Activated T-cell treated with anti-CD3 and anti-CD28 coated beads, Interleukin-2, amount 50 U/mL, for 48 hours (primary cell): ENCODE data around the gene GREB1.

Experiments
- DNase-seq, 2 experiments: peaks; one replicate each; pipeline ENCODE4 v3.0.0-alpha.2; 2020

Gene GREB1

GRCh38 chr2:11513319-11513718 lies 20.5 kb upstream of the GREB1 start:
- no peak for DNase-seq

DNA sequence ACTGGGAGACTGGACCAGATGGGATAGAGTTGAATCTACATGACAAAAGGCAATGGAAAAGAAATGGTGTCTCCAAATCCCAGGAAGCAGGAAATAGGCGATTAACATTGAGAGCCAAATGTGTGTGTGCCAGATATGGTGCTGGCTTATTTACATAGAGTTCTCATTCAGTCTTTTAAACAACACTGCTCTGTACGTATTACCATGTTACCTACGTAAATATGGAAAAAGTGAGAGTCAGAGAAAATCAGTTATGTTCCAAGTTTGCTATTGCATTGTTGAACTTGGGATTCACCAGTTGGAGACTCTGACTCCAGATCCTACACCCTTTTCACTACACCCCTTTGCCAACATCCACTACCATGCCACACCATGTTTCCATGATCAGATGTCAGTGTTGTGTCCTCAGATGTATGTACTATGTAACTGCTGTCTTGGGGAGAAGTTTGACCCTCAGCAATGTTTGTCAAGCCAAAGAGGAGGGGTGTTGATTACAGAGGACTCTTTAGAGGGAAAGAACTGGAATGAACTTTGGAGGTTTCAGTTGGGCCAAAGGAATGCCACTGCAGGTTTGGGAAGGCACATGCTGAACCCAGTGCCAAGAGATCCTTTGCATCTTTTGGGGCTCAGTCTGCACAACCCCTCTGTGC lies 19.6 kb upstream of the GREB1 start:
- DNase-seq, result no peak

DNA sequence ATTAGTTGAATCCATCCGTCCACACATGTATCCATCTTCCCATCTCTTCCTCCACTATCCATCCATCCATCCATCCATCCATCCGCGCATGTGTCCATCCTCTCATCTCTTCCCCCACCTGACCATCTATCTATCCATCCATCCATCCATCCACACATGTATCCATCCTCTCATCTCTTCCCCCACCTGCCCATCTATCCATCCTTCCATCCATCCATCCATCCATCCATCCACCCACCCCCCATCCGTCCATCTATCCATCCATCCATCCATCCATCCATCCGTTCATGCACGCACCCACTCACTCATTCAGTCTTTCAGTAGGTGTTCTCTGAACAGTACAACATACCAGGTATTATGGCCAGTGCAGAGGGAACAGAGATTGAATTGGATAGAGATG lies 18.9 kb upstream of the GREB1 start:
- DNase-seq, result no peak

GRCh38 chr2:11515490-11515981 lies 18.3 kb upstream of the GREB1 start:
- no peak for DNase-seq

GRCh38 chr2:11516984-11517648 lies 16.7 kb upstream of the GREB1 start:
- no peak for DNase-seq

- DNase-seq, result no peak
Measured at GRCh38 chr2:11517906-11518305, 15.9 kb upstream of the GREB1 start.

DNA sequence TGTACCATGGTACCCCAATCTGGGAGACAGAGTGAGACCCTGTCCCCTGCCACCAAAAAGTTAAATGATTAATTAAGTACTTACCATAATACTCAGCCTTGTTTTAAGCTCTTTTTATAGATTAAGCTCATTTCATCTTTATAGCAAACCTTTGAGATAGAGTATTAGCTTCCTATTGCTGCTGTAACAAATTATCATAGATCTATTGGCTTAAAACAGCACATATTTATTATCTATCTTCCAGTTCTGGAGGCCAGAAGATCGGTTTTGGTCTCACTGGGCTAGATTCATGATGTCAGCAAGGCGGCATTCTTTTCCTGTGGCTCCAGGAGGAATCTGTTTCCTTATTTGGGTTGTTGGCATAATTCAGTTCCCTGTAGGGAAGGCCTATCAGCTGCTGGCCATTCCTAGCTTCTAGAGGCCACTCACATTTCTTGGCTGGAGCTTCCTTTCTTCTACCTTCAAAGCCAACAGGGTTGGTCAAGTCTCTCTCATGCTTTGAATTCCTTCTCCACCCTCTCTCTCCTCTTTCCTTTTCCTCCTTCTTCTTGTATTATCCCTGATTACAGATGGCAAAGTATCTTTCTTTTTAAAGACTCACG lies 13.7 kb upstream of the GREB1 start:
- DNase-seq, result no peak

GRCh38 chr2:11521775-11522174 lies 12.1 kb upstream of the GREB1 start:
- no peak for DNase-seq

DNA sequence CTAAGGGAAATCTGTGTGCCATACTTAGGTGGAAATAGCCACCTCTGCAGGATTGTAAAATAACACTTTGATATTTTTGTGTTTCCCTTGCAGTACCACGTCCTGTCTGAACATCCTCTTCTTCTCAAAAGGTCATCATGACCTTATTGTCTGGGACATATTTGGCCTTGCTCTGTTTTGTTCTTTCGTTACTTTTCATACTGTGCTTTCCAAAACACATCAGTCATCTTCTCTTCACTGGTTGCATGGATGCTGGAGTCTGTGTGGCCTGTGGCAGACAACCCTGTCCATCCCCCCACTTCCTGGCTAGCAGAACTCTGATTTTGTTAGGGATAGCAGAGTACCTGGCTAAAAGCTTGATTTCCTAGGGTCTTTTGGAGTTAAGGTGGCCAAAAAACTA lies 9.4 kb upstream of the GREB1 start:
- no peak for DNase-seq

DNA sequence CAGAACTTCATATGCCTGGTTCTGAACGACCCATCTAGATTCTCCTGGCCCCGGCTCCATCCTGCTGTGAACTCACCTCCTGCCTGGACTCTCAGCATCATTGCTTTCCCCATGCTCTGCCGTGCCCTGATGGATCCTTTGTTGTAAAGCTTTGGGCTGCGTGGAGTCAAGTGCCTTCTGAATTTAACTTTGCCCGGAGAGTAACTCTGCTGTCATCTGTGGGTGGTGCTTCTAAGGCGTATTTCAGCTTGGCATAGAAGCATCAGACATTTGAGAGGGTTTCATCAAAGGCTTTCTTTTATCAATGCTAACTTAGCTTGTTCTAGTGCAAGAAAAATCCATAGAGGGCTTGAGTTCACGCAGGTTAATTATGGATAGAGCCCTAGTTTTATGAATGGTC lies 8.1 kb upstream of the GREB1 start:
- DNase-seq, result no peak

DNA sequence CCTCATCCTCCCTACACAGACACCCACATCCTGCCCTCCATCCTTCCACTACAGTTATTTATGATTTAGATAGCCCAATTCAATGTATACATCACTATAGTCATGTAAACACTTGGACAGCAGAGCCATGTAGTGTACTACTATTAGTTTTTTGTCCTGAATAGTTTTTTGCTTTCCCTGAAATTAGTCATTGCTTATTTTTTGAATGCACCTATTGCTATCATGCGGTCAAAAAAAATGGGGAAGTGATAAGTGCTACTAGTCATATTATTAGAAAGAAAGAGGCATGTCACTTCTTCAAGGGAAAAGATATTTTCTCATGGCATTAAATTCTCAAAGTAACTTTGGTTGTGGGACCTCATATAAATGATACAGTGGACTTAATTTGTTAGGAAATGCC lies 6.8 kb upstream of the GREB1 start:
- DNase-seq, result no peak

- no peak for DNase-seq
Measured at GRCh38 chr2:11528228-11528627, 5.6 kb upstream of the GREB1 start.

DNA sequence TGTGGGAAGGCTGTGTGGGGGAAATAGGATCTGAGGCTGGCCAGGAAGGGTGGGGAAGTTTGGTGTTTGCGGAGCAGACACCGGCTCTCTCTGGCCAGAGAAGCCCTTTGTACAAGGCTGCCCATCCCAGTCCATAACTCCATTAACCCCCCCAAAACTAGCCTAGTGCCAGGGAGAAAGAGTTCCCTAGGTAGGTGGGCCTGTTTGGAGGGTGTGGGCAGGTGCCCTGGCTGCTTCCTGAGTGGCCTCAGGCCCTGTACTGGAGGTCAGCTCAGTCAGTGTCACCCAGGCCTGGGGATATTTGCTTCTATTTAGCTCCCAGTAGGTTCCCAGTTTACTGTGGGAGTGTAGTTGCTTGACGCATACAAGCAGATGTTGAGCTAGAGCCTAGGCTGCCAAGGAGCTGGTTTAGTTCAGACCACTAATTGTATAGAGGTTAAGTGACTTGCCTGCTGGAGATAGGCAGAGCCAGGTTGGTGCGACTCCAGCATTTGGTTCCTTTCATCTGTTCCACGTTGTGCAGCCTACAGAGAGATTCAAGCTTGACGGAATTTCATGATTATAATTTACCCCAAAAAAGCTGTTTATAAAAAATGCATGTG lies 2.9 kb upstream of the GREB1 start:
- DNase-seq, result no peak

GRCh38 chr2:11532416-11533055 lies 1.3 kb upstream of the GREB1 start:
- DNase-seq, result no peak

GRCh38 chr2:11534071-11534745 lies 363 bp downstream of the GREB1 start:
- no peak for DNase-seq

DNA sequence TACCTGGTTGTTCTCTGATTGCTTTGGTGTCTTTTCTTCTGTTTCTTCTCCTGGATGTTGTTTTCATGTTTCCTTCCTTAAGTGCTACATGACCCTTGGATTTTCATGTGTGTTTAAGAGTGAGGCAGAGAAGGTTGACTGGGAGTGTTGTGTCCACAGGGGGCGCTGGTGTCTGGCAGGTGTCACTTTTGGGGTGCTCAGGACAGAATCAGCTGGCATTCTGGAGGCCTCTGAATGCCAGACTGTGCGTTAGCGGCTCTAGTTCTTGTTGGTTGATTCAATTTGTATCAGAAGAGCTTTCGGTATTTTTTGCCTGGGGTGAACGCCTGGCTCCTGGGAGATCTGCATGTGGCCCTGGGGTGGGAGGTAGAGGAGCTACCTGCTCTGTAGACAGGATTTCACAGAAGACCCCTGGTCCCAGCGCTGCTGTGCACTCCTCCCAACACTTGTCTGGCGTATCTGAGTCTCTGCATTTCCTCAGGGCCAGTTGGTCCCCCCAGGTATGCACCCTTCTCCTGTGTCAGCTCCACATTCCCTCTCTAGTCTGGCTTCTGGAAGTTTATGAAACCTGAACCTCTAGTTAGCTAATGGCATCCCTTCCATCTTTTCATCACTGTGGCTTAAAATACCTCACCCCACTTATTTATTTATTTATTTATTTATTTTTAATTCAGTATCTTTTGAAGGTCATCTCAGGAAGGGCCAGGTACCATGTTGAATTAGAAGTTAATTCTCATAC lies 1.1 kb downstream of the GREB1 start:
- no peak for DNase-seq

GRCh38 chr2:11535899-11536344 lies 2.1 kb downstream of the GREB1 start:
- DNase-seq, result no peak

GRCh38 chr2:11537951-11538350 lies 4.1 kb downstream of the GREB1 start:
- DNase-seq, result no peak

DNA sequence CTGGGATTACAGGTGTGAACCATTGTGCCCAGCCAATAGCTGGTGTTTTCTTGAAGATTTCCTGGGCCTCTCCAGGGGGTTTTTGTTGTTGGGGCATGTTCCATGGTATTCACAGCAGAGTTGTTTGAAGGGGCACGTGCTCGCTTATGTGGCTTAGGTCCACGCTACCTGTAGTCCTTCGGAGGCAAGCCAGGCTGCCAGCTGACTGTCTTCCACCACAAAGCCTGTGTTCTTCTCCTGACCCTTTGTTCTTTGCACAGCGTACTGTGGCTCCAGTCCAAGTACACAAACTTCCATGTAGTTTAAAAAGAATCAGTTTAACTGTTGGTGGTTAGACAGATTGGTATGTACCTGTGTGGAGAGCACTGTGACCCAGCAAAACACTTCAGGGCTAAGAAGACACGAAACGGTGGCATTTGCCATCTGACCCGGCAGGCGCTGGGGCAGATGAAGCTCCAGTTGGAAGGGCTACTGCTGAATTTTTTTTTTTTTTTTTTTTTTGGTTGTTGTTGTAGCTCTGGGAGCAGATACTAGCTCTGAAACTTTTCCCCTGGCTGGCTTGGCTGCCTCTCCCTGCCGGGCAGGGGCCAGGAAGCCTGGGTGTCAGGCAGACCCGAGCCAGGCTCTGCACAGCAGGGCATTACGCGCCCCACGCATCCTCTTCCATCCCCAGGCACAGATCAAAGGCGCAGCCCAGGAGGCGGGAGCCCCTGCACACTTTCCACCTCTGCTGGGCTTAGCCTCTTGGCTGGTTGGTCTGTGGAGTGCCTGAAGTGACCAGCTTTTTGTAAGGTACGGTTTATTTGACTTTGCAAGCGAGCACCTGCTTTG lies 5.7 kb downstream of the GREB1 start:
- no peak for DNase-seq

DNA sequence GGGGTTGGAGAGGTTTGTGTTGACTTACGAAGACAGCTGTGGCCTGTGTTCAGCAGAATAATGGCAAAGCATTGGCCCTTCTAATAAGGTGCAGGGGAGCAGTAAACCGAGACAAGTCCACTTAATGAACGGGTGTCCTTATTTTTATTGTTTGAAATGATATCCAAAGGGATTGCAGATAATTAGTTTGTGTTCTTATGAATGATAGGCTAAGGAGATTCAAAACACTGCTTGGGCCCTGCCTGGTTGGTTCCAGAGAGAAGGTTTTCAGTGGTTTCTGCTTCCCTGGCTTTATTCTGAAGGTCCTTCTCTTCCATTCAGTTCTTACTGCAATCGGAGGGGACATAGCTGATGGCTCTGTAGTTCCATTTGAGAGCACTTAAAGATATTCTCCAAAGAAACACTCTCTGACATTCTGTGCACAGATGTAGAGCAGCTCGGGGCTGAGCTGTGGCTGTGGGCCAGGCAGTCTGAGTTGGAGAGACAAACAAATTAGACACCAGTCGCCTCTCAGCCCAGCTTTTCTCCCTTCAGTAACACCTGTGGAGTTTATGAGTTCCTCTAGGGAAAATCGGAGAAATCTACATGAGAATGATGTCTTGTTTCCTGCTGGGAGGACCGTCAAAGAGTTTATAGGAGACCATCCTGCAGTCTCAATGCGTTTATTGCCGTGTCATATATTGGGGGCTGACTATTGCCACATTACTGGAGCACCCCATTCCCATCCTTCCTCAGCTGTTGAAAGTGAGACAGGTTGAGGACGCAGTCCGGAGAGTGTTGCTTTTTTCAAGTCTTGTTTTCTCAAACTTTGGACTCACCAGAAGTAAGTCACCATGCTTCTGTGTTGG lies 6.5 kb downstream of the GREB1 start:
- DNase-seq, result no peak
